Right lobe of liver (tissue), 4 donors: ENCODE data around the gene YIF1B.

ENCODE experiments used
- POLR2A ChIP-seq: fragments of 450-650 bp; IDR thresholded peaks from one replicate; pipeline ENCODE4 v1.6.1; 2017; ENCODE audit warnings: antibody characterized with exemption, mild to moderate bottlenecking
- TF ChIP-seq, protein P1 (sequence below), 4 donors: fragments of 200-600 bp in 3 of 4; fragments of 450-650 bp in 1 of 4; IDR thresholded peaks; one replicate each; pipeline versions ENCODE4 v1.5.1 to v1.8.0; 2016 to 2022; ENCODE audit warnings: antibody characterized with exemption in 4 of 4, mild to moderate bottlenecking in 2 of 4
- donor health status: DM: no; HTN: no; CAD: no.
- donor health status: DM: no; HTN: no; CAD: no.
- donor health status: DM: no; HTN: yes; CAD: no.

DNA sequence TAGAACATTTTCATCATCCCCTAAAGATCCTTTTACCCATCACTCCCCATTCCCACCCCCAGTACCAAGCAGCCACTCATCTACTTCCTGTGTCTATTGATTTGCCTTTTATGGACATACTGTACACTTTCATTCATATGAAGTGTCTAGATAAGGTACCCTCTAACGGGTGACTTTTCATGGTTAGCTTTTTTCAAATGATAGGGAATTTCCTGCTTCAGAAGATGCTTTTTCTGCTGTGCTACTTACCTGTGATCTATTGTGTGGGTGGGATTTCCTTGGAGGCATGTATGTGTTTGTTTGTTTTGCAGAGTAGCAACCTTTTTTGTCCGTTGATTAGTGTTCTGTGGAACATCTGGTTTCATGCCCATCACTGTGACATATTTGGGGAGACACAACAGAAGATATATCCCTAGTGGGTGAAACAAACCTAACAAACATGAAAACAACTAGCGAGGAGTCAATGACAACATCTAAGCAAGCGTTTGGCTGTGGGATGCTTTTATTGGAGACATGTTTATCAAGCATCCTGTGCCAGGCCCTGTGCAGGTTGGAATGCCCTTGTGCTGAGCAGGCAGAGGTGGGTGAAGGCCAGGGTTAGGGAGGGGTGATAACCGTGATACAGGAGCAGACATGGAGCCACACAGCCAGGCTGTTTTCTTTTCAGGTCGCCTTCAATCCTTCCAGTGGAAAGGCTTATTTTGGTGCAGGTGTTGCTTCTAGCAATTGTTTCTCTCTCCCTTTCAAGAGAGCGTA lies 33.8 kb downstream of the YIF1B start:
- TF ChIP-seq, protein P1, sequence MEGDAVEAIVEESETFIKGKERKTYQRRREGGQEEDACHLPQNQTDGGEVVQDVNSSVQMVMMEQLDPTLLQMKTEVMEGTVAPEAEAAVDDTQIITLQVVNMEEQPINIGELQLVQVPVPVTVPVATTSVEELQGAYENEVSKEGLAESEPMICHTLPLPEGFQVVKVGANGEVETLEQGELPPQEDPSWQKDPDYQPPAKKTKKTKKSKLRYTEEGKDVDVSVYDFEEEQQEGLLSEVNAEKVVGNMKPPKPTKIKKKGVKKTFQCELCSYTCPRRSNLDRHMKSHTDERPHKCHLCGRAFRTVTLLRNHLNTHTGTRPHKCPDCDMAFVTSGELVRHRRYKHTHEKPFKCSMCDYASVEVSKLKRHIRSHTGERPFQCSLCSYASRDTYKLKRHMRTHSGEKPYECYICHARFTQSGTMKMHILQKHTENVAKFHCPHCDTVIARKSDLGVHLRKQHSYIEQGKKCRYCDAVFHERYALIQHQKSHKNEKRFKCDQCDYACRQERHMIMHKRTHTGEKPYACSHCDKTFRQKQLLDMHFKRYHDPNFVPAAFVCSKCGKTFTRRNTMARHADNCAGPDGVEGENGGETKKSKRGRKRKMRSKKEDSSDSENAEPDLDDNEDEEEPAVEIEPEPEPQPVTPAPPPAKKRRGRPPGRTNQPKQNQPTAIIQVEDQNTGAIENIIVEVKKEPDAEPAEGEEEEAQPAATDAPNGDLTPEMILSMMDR (IDR thresholded peaks at IDR 0.05): no peak
- no peak for TF ChIP-seq POLR2A
